NCI-H510A treated with DMSO at 0.1 percent for 48 hours (cell line): ENCODE data around the gene FBN2.

Source experiments
- DNase-seq: peaks from one replicate; lab custom pipeline; 2025; lab: John Stamatoyannopoulos, UW

The FBN2 gene

GRCh38 chr5:128305341-128305740, 232.7 kb downstream of the FBN2 start:
- no peak for DNase-seq

- DNase-seq = no peak
Measured at GRCh38 chr5:128304791-128305190, 233.3 kb downstream of the FBN2 start.

GRCh38 chr5:128304088-128304487, 234.0 kb downstream of the FBN2 start:
- no peak for DNase-seq

- DNase-seq = no peak
Measured at GRCh38 chr5:128303593-128303992, 234.5 kb downstream of the FBN2 start.

GRCh38 chr5:128300181-128300580, 237.9 kb downstream of the FBN2 start:
- no peak for DNase-seq

- no peak for DNase-seq
Measured at GRCh38 chr5:128290152-128290858, 247.7 kb downstream of the FBN2 start.

- DNase-seq = no peak
Measured at GRCh38 chr5:128287740-128288139, 250.3 kb downstream of the FBN2 start.

- no peak for DNase-seq
Measured at GRCh38 chr5:128284236-128284635, 253.8 kb downstream of the FBN2 start.

GRCh38 chr5:128279345-128279744, 258.7 kb downstream of the FBN2 start:
- DNase-seq = no peak

- DNase-seq = no peak
Measured at GRCh38 chr5:128276537-128277216, 261.4 kb downstream of the FBN2 start.

- DNase-seq = no peak
Measured at GRCh38 chr5:128274441-128274840, 263.6 kb downstream of the FBN2 start.

GRCh38 chr5:128273736-128274135, 264.3 kb downstream of the FBN2 start:
- no peak for DNase-seq

GRCh38 chr5:128271859-128272464, 266.1 kb downstream of the FBN2 start:
- no peak for DNase-seq

- DNase-seq = no peak
Measured at GRCh38 chr5:128271071-128271470, 267.0 kb downstream of the FBN2 start.

- no peak for DNase-seq
Measured at GRCh38 chr5:128264564-128265360, 273.3 kb downstream of the FBN2 start.

- no peak for DNase-seq
Measured at GRCh38 chr5:128263357-128263756, 274.7 kb downstream of the FBN2 start.

GRCh38 chr5:128262911-128263310, 275.1 kb downstream of the FBN2 start:
- no peak for DNase-seq

GRCh38 chr5:128259607-128260021, 278.4 kb downstream of the FBN2 start:
- DNase-seq = no peak

- DNase-seq = no peak
Measured at GRCh38 chr5:128258372-128258771, 279.7 kb downstream of the FBN2 start.

GRCh38 chr5:128257076-128257475, 281.0 kb downstream of the FBN2 start:
- no peak for DNase-seq

- no peak for DNase-seq
Measured at GRCh38 chr5:128254789-128255188, 283.3 kb downstream of the FBN2 start.

GRCh38 chr5:128253880-128254279, 284.2 kb downstream of the FBN2 start:
- no peak for DNase-seq
